Measurements from ENCODE around the gene XPA.
A peak's percentile ranks its signal among the peaks of the same experiment; 100 is the strongest.
"Not testable (repeated sequence)": the region's sequence is repeated elsewhere in the genome, so short reads cannot be mapped to it uniquely, and the experiment has no call there.

Gene XPA

DNA sequence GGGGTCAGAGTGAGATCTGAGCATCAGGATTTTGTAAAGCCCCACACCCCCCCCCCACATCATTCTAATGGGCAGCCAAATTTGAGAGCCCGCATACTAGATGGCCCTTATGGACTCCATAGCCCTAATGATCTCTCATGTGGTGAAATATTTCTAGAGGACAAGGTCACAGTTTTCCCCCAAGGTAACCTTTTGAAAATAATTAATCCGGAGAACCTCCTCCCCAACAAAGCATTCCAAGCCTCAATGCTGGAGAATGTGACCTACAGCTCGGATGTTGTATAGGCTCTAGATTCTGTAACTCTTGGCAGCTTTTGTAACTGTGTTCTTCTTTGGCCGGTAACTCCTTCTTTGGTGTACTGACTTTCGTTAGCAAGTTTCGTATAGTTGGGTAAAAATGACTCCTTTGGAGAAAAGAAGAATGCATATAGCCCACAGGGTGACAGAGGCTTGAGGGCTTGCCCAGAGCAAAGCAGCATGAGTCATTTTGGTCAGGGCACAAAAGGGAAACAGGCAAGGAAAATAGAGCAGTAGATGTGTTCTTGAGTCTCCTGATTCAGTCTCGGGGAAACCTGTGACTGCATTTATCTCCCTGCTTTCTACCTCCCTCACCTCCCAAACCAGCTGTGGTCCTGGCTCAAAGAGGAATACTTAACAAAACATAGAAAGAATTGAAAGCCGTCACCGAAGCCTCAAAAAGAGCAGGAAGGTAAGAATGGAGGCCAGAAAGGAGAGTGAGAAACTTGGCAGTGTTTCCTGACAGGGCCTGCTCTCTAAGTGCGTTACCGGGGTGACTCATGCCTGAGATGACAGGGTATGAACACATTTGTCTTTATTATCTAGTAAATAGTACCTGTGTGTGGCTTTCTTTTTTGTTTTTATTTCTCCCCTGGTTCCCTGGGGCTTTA, 6.6 kb upstream of the XPA start:
- H3K4me3 ChIP-seq (ENCODE audit: low read depth, low read length): no peak overlapping the region
- TF ChIP-seq, protein P1, sequence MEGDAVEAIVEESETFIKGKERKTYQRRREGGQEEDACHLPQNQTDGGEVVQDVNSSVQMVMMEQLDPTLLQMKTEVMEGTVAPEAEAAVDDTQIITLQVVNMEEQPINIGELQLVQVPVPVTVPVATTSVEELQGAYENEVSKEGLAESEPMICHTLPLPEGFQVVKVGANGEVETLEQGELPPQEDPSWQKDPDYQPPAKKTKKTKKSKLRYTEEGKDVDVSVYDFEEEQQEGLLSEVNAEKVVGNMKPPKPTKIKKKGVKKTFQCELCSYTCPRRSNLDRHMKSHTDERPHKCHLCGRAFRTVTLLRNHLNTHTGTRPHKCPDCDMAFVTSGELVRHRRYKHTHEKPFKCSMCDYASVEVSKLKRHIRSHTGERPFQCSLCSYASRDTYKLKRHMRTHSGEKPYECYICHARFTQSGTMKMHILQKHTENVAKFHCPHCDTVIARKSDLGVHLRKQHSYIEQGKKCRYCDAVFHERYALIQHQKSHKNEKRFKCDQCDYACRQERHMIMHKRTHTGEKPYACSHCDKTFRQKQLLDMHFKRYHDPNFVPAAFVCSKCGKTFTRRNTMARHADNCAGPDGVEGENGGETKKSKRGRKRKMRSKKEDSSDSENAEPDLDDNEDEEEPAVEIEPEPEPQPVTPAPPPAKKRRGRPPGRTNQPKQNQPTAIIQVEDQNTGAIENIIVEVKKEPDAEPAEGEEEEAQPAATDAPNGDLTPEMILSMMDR (conservative IDR thresholded peaks at IDR 0.05; ENCODE audit: low read depth, low read length): no peak
- DNase-seq (ENCODE audit: low read depth): peak; percentile 86

DNA sequence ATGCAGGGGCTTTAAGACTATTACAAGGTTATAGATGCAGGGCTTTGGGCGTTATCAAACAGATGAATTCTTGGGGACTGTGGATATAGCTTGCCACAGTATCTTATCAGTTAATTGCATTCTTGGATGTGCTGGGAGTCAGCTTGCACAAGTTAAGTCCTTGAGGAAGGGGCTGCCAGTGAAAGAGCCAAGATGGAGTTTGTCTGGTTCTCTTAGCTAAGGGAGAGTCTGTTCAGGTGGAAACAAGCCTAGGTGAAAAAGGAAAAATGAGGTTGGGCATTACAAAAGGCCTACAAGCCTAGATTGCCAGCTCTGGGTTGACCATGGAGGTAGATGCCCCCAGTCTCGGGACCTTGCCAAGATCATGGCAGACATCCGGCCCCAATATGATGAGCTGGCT, 2.7 kb upstream of the XPA start:
- DNase-seq (ENCODE audit: low read depth); H3K4me3 ChIP-seq (ENCODE audit: low read depth, low read length): not testable (repeated sequence)

GRCh38 chr9:97699281-97699680, 2.1 kb upstream of the XPA start:
- not testable (repeated sequence) for DNase-seq (ENCODE audit: low read depth); H3K4me3 ChIP-seq (ENCODE audit: low read depth, low read length)

GRCh38 chr9:97698865-97699264, 1.7 kb upstream of the XPA start:
- no peak overlapping the region for H3K4me3 ChIP-seq (ENCODE audit: low read depth, low read length)
- no peak for DNase-seq (ENCODE audit: low read depth)
- TF ChIP-seq, protein P1 (conservative IDR thresholded peaks at IDR 0.05; ENCODE audit: low read depth, low read length): no peak

DNA sequence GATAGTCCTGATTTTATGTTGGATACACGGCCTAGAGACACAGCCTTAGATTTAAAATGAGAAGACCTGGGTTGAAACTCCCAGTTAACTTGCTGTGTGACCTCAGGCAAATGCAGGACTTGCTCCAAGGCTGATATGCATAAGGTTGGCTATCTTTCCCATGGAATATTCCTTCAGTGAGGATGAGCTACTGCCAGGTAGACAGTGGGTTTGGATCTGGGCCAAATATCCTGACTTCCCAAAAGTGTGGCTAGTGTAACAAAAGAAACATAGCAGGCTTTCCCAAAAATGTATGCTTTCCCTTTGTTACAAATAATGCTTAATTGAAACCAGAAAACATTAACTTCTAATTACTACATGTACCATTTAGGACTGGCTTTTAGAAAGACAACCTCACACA, 697 bp upstream of the XPA start:
- no peak for DNase-seq (ENCODE audit: low read depth)
- no peak overlapping the region for H3K4me3 ChIP-seq (ENCODE audit: low read depth, low read length)

GRCh38 chr9:97695995-97696802, 941 bp downstream of the XPA start:
- peak overlapping the region; percentile 87 for H3K4me3 ChIP-seq (ENCODE audit: low read depth, low read length)
- TF ChIP-seq, protein P1 (conservative IDR thresholded peaks at IDR 0.05; ENCODE audit: low read depth, low read length): no peak
- peak; percentile 51 for DNase-seq (ENCODE audit: low read depth)

More for the DNA sequence above, 697 bp upstream of the XPA start:
- TF ChIP-seq, protein P1 (conservative IDR thresholded peaks at IDR 0.05; ENCODE audit: low read depth, low read length): no peak

- no peak for DNase-seq (ENCODE audit: low read depth)
- H3K4me3 ChIP-seq (ENCODE audit: low read depth, low read length): no peak overlapping the region
- TF ChIP-seq, protein P1 (conservative IDR thresholded peaks at IDR 0.05; ENCODE audit: low read depth, low read length): no peak
Measured at GRCh38 chr9:97695390-97695789, 1.8 kb downstream of the XPA start.

Measured in choroid plexus epithelial cell (primary cell).